SK-N-SH treated with all-trans-retinoic acid at 6 μM for 48 hours (cell line): Measurements from ENCODE around the gene CD3G.

ENCODE experiments used
- ATAC-seq: fragments of 200-7000 bp; cut with Tn5 transposase; 3 replicates; pipeline ENCODE4 v1.9.1; 2020; ENCODE audit warnings: mild to moderate bottlenecking, moderate library complexity
- ARNTL ChIP-seq: fragments of 450-650 bp; formaldehyde crosslinking; IDR thresholded peaks from 2 replicates; pipeline ENCODE4 v1.5.0; 2020; ENCODE audit warnings: low read depth, mild to moderate bottlenecking, moderate library complexity, borderline replicate concordance
- BACH2 ChIP-seq: fragments of 250-450 bp; sonication (Bioruptor Pico); IDR thresholded peaks from 2 replicates; pipeline ENCODE4 v1.9.0; 2021; ENCODE audit warnings: mild to moderate bottlenecking, borderline replicate concordance
- CREB5 ChIP-seq: fragments of 250-450 bp; sonication (Bioruptor Pico); IDR thresholded peaks from 2 replicates; pipeline ENCODE4 v1.5.1; 2020; ENCODE audit warnings: low read depth, mild to moderate bottlenecking, moderate library complexity
- CSDC2 ChIP-seq: fragments of 250-450 bp; sonication (Bioruptor Pico); IDR thresholded peaks from 2 replicates; pipeline ENCODE4 v1.5.0; 2020; ENCODE audit warnings: mild to moderate bottlenecking, moderate library complexity
- CSRNP3 ChIP-seq: fragments of 250-450 bp; sonication (Bioruptor Pico); IDR thresholded peaks from 2 replicates; pipeline ENCODE4 v1.5.1; 2021; ENCODE audit warnings: mild to moderate bottlenecking, moderate library complexity
- ESRRG ChIP-seq: fragments of 250-450 bp; sonication (Bioruptor Pico); IDR thresholded peaks from 2 replicates; pipeline ENCODE4 v1.6.1; 2021; ENCODE audit warnings: mild to moderate bottlenecking
- GLIS3 ChIP-seq: fragments of 250-450 bp; sonication (Bioruptor Pico); IDR thresholded peaks from 2 replicates; pipeline ENCODE4 v1.5.0; 2020; ENCODE audit warnings: mild to moderate bottlenecking, moderate library complexity
- ISL1 ChIP-seq: fragments of 250-450 bp; sonication (Bioruptor Pico); IDR thresholded peaks from 2 replicates; pipeline ENCODE4 v2.1.2; 2022; ENCODE audit warnings: mild to moderate bottlenecking, moderate library complexity
- PPARA ChIP-seq: fragments of 250-450 bp; sonication (Bioruptor Pico); IDR thresholded peaks from 2 replicates; pipeline ENCODE4 v1.5.0; 2020; ENCODE audit warnings: mild to moderate bottlenecking, borderline replicate concordance
- RARB ChIP-seq: fragments of 250-450 bp; sonication (Bioruptor Pico); IDR thresholded peaks from 2 replicates; pipeline ENCODE4 v1.8.0; 2021; ENCODE audit warnings: mild to moderate bottlenecking, moderate library complexity
- SNAI2 ChIP-seq: fragments of 250-450 bp; sonication (Bioruptor Pico); IDR thresholded peaks from 2 replicates; pipeline ENCODE4 v1.5.0; 2020; ENCODE audit warnings: mild to moderate bottlenecking, moderate library complexity
- TCF4 ChIP-seq: fragments of 250-450 bp; sonication (Bioruptor Pico); IDR thresholded peaks from 2 replicates; pipeline ENCODE4 v1.8.0; 2021; ENCODE audit warnings: mild to moderate bottlenecking, moderate library complexity, borderline replicate concordance
- TOX ChIP-seq: fragments of 250-450 bp; sonication (Bioruptor Pico); IDR thresholded peaks from 2 replicates; pipeline ENCODE4 v1.8.0; 2021; ENCODE audit warnings: mild to moderate bottlenecking, moderate library complexity, borderline replicate concordance
- ZFP30 ChIP-seq: fragments of 450-650 bp; formaldehyde crosslinking; IDR thresholded peaks from 2 replicates; pipeline ENCODE4 v1.5.0; 2022; ENCODE audit warnings: mild to moderate bottlenecking, moderate library complexity
- ZNF565 ChIP-seq: fragments of 450-650 bp; formaldehyde crosslinking; conservative IDR thresholded peaks from 2 replicates; pipeline ENCODE4 v1.5.0; 2020; ENCODE audit warnings: low read depth, mild to moderate bottlenecking, moderate library complexity
- ZNF8 ChIP-seq: fragments of 450-650 bp; formaldehyde crosslinking; IDR thresholded peaks from 2 replicates; pipeline ENCODE4 v1.5.0; 2020; ENCODE audit warnings: mild to moderate bottlenecking, moderate library complexity
- TF ChIP-seq, protein P1 (sequence below): fragments of 250-450 bp; sonication (Bioruptor Pico); IDR thresholded peaks from 2 replicates; pipeline ENCODE4 v1.5.0; 2020; ENCODE audit warnings: mild to moderate bottlenecking, moderate library complexity
- TF ChIP-seq, protein P2 (sequence below): fragments of 250-450 bp; sonication (Bioruptor Pico); IDR thresholded peaks from 2 replicates; pipeline ENCODE4 v1.8.0; 2020; ENCODE audit warnings: mild to moderate bottlenecking, moderate library complexity, borderline replicate concordance

The CD3G gene

DNA sequence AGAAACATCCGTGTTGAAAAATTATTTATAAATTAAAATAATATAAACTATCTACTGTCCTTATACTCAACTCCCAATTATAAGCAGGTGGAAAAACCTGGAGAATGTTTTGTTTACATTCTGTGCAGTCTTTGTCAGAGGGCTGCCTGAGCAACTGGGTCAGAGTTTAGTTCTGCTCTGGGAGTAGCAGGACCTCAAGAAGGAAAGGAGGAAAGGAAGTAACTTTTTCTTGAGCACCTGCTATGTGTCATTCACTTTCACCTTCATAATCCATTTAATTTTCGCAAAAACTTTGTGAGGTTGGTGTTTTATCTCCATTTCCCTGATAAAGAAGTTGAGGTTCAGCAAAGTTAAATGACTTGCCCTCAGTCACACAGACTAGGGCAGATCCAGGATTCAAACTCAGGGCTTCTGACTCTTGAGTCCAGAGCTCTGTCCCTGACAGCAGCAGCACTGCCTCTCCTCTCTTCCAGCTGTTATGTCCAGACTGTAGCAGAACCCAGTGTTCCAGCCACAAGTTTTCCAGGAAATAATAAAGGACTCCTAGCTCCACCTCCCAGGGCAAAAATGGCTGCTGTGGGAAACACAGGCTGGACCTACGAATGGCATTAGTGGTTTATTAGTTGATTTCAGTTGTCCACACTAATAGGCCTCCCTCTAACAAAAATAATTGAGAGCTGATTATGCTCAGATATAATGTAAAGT, 33.2 kb upstream of the CD3G start (continued):
- TF ChIP-seq, protein P1, sequence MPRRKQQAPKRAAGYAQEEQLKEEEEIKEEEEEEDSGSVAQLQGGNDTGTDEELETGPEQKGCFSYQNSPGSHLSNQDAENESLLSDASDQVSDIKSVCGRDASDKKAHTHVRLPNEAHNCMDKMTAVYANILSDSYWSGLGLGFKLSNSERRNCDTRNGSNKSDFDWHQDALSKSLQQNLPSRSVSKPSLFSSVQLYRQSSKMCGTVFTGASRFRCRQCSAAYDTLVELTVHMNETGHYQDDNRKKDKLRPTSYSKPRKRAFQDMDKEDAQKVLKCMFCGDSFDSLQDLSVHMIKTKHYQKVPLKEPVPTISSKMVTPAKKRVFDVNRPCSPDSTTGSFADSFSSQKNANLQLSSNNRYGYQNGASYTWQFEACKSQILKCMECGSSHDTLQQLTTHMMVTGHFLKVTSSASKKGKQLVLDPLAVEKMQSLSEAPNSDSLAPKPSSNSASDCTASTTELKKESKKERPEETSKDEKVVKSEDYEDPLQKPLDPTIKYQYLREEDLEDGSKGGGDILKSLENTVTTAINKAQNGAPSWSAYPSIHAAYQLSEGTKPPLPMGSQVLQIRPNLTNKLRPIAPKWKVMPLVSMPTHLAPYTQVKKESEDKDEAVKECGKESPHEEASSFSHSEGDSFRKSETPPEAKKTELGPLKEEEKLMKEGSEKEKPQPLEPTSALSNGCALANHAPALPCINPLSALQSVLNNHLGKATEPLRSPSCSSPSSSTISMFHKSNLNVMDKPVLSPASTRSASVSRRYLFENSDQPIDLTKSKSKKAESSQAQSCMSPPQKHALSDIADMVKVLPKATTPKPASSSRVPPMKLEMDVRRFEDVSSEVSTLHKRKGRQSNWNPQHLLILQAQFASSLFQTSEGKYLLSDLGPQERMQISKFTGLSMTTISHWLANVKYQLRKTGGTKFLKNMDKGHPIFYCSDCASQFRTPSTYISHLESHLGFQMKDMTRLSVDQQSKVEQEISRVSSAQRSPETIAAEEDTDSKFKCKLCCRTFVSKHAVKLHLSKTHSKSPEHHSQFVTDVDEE: no peak

DNA sequence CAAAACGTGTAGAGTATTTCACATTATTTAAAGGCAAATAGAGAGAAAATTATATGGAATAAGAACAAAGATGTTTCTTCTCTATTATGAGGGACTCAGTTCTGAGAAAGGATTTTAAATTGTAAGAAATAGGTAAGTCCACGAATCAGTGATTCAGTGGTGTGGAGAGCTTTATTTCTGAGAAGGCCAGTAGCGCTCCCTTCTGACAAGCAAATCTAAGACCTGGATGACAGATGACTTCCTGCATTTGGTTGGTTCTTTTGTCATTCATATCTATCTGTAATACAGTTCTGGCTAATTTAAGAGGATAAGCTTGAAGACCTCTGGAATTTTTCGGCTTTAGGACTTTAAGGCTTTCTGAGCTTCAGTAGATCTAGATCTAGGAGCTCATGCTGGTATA, 32.6 kb upstream of the CD3G start:
- no peak for ATAC-seq
- TF ChIP-seq CSRNP3 (CRISPR knock-in tag): no peak
- TF ChIP-seq CSDC2: no peak
- no peak for TF ChIP-seq RARB (CRISPR knock-in tag)
- no peak for TF ChIP-seq ZNF8 (CRISPR knock-in tag)
- TF ChIP-seq ZNF565 (CRISPR knock-in tag): no peak
- TF ChIP-seq SNAI2 (CRISPR knock-in tag): no peak
- TF ChIP-seq, protein P2, sequence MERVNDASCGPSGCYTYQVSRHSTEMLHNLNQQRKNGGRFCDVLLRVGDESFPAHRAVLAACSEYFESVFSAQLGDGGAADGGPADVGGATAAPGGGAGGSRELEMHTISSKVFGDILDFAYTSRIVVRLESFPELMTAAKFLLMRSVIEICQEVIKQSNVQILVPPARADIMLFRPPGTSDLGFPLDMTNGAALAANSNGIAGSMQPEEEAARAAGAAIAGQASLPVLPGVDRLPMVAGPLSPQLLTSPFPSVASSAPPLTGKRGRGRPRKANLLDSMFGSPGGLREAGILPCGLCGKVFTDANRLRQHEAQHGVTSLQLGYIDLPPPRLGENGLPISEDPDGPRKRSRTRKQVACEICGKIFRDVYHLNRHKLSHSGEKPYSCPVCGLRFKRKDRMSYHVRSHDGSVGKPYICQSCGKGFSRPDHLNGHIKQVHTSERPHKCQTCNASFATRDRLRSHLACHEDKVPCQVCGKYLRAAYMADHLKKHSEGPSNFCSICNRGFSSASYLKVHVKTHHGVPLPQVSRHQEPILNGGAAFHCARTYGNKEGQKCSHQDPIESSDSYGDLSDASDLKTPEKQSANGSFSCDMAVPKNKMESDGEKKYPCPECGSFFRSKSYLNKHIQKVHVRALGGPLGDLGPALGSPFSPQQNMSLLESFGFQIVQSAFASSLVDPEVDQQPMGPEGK (CRISPR knock-in tag): no peak
- no peak for TF ChIP-seq ISL1 (CRISPR knock-in tag)
- no peak for TF ChIP-seq TOX (CRISPR knock-in tag)
- no peak for TF ChIP-seq ZFP30 (CRISPR knock-in tag)
- no peak for TF ChIP-seq TCF4

GRCh38 chr11:118312328-118312727, 31.8 kb upstream of the CD3G start:
- ATAC-seq: no peak

DNA sequence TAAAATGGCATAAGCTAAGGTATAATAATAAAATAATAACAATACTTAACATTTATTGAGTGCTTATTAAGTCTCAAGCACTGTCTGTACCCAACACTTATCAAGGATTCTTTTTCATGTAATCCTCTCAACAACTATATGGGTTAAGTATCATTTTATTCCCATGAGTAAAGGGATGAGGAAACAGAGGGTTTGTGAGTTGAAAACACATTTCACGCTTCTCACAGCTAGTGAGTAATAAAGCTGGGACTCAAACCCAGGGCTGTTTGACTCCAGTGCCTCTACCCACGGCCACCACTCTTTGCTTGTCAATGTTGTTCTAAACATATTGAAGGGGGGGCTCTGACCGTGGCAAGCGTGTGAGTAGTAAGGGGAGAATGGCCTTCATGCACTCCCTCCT, 30.9 kb upstream of the CD3G start:
- TF ChIP-seq CSRNP3 (CRISPR knock-in tag) (no peak), ISL1 (CRISPR knock-in tag) (no peak), PPARA (CRISPR knock-in tag) (no peak), SNAI2 (CRISPR knock-in tag) (no peak), ARNTL (no peak), ZNF8 (CRISPR knock-in tag) (no peak), CREB5 (CRISPR knock-in tag) (no peak), ZNF565 (CRISPR knock-in tag) (no peak), ESRRG (CRISPR knock-in tag) (no peak), CSDC2 (no peak), RARB (CRISPR knock-in tag) (no peak), TCF4 (no peak), GLIS3 (CRISPR knock-in tag) (no peak), BACH2 (CRISPR knock-in tag) (no peak)
- no peak for ATAC-seq

More at GRCh38 chr11:118312328-118312727, 31.8 kb upstream of the CD3G start:
- TF ChIP-seq SNAI2 (CRISPR knock-in tag) (no peak), CREB5 (CRISPR knock-in tag) (no peak), CSRNP3 (CRISPR knock-in tag) (no peak)
